LoVo (cell line): Measurements from ENCODE around the gene HS6ST2.
"Not testable (repeated sequence)": the region's sequence is repeated elsewhere in the genome, so short reads cannot be mapped to it uniquely, and the experiment has no call there.

Experiments
- DNase-seq: peaks from one replicate; pipeline ENCODE4 v3.0.0-alpha.2; 2016; ENCODE audit warnings: low spot score

HS6ST2 gene

DNA sequence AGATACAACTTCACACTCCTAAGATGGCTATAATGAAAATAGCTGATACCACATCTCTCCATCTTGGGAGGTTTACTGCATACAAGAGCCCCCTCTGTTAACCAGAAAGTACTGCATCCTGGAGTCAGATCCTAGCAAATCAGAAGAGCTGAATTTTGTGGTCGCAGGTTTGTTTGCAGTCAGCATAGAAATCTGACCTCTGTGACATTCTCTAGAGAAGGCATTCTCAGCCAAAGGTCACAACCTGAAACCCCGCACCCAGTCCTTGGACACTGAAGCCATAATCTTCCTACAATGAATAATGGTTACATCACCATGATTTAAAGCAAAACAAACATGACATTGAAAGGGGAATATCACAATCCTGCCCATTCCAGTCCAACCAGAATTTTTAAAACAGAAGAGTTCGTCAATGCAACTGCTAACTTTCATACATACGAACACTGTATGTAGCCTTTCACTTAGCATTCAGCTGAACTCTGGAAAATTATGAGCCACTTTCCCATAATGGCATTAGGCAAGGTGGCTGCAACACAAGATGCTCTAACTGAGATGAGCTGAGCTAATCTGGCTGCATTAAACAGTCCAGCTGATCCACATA, 17.6 kb downstream of the HS6ST2 start:
- DNase-seq = peak; percentile 22

DNA sequence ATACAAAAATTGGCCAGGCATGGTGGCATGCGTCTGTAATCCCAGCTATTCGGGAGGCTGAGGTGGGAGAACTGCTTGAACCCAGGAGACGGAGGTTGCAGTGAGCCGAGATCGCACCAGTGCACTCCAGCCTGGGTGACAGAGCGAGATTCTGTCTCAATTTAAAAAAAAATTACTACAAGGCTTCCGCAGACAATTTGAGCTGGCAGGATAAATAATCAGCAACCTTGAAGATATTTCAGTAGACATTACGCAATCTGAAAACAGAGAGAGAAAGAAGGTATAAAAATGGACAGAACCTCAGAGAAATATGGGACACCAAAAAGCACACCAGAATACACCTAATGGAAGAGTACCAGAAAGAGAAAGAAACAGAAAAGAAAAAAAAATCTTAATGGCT, 25.3 kb downstream of the HS6ST2 start:
- DNase-seq = no peak

DNA sequence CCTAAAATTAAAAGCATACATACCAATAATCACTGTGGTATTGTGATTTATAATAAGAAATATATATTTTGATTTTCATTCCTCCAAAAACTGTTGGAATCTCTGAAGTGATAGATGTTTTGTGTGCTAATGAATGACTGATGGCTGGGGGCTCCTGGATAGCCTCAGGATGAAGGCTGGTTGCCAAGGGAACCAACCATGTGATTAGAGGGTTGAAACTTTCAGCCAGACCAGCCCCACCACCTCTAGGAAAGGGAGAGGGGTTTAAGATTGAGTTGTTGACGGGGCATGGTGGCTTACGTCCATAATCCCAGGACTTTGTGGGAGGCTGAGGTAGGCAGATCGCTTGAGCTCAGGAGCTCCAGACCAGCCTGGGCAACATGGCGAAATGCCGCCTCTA, 34.0 kb downstream of the HS6ST2 start:
- no peak for DNase-seq

DNA sequence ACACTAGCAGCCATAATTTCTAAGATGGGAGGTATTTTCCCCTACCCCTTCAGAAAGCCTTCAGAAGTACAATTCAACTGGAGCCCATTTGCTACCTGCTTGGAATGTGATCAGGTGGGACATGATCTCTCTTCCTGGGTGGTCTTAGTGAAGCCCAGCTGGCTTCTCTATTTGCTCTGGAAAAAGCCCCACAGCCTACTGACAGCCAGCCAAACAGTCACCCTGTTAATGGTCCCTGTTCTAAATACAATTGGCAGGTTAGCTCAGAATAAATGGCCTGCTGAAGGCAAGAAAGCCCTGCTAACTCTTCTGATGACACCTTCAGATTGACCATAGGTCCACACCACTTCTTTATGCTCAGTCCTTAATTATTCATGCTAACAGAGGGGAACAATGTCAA, 39.9 kb downstream of the HS6ST2 start:
- no peak for DNase-seq

DNA sequence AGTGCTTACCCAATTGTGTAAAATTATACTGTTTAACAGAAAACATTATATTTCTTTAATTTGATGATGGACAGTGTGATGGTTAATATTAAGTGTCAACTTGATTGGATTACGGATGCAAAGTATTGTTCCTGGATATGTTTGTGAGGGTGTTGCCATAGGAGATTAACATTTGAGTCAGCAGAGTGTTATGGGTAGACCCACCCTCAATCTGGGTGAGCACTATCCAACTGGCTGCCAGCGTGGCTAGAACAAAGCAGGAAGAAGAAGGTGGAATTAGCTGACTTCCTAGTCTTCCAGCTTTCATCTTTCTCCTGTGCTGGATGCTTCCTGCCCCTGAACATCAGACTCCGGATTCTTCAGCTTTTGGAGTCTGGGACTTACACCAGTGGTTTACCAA, 42.1 kb downstream of the HS6ST2 start:
- DNase-seq = no peak

DNA sequence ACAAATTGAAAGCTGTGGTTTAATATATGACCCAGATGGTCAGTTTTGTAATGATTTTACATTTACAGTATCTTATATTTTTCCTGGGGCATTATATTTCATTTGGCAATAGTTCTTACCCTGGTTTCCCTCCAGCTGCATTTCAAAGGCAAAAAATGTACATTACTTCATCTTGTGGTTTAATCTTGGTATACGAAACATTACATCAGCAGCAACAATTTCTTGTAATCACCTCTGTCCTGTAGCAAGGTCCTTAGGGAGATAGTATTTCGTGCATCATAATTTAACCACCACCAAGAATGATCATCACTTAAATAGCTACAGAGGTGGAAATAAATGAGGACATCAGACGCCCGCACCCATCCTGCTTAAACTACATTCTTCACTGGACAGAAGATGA, 48.8 kb downstream of the HS6ST2 start:
- DNase-seq = no peak

DNA sequence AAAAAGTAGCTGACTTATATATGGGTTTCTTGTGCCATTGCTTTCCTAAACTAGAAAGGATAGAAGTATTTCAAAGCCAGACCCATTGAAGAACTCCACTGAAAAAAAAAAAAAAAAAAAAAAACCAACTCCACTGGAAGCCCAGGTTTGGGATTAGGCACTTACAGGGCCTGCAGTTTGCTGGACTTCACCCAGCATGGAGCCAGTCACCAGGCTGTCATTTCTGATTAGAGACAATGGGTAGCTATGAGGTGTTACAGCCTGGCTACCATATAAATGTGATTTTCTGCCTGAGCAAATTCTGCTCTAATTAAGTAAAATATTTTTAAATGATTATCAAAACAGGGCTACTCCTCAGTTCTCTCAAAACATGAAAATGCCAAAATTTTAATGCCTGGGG, 49.5 kb downstream of the HS6ST2 start:
- DNase-seq = no peak

DNA sequence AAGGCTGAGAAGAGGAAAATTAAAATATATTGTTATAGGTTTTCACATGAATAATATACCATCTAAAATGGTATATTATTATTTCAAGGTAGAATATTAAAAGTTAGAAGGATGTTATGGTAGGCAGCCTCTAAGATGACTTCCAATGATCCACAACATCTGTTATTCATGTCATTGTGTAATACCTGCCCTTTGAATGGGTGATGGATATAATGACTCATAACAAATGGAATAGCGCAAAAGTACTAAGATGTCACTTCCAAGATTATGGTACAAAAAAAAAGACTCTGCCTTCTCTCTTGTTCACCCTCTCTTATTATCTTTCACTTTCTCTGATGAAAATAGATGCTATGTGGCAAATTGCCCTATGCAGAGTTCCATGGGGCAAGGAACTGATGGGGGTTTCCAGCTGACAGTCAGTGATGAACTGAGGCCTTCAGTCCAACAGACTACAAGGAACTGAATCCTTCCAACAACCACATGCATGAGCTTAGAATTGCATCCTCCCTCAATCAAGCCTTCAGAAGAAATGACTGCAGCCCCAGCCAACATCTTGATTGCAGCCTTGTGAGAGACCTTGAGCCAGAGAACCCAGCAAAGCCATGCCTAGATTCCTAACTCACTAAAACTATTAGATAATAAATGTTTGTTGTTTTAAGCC, 57.7 kb downstream of the HS6ST2 start:
- DNase-seq = no peak

DNA sequence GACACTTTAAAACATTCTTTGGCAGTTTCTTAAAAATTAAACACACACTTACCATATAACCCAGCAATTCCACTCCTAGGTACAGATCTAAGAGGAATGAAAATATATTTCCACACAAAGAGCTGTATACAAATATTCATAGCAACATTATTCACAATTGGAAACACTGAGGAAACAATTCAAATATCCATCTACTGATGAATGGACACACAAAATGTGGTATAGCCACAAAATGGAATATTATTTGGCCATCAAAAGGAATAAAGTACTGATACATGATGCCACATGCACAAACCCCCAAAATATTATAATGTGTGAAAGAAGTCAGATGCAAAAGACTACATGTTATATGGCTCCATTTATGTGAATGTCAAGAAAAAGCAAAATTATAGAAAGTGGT, 70.9 kb downstream of the HS6ST2 start:
- no peak for DNase-seq

DNA sequence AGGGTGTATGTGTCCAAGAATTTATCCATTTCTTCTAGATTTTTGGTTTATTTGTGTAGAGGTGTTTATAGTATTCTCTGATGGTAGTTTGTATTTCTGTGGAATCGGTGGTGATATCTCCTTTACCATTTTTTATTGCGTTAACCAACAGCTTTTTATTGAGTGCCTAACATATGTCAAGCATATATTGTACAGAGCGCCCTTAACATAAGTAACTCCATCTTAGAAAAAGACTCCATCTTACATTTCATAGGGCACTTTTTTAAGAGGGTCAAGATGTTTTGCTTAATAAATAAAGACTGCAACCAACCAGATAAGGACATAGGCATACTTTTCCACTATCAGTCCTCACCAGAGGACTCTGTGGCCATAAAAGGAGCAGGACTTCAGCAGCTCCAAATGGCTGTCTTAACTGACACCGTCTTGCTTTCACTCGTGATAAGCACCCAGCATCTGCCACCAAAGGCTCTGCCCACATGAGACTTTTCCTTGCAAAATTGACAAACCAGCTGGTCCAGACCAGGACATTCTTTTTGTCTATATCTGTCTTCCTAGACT, 75.0 kb downstream of the HS6ST2 start:
- no peak for DNase-seq

DNA sequence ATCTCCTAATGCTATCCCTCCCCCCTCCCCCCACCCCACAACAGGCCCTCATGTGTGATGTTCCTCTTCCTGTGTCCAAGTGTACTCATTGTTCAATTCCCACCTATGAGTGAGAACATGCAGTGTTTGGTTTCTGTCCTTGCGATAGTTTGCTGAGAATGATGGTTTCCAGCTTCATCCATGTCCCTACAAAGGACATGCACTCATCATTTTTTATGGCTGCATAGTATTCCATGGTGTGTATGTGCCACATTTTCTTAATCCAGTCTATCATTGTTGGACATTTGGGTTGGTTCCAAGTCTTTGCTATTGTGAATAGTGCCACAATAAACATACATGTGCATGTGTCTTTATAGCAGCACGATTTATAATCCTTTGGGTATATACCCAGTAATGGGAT, 77.7 kb downstream of the HS6ST2 start:
- DNase-seq = not testable (repeated sequence)

DNA sequence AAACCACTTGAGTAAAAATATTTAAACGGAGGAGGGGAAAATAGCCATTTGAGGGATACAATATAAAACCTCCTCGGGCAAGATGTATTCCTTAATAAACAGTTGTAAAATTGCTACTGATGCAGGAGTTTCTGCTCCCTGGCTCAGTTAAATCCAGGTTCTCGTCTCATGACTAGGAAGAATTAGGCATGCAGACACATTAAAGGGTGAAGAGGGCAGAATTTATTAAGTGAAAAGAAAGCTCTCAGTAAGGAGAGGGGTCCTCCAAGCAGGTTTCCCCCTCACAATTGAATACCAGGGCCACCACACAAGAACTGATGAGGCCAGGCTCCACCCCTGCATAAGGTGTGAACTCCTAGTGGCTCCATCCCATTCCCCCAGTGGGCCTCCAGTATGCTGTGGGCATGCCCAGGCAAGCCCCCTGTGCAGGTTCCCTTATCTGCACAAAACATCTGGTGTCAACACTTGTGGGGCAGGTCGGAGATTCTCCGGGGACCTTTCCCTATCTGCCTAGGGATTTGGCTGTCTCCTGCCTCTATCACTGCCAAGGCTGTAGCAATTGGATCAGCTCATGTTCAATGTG, 80.4 kb downstream of the HS6ST2 start:
- peak; percentile 33 for DNase-seq

DNA sequence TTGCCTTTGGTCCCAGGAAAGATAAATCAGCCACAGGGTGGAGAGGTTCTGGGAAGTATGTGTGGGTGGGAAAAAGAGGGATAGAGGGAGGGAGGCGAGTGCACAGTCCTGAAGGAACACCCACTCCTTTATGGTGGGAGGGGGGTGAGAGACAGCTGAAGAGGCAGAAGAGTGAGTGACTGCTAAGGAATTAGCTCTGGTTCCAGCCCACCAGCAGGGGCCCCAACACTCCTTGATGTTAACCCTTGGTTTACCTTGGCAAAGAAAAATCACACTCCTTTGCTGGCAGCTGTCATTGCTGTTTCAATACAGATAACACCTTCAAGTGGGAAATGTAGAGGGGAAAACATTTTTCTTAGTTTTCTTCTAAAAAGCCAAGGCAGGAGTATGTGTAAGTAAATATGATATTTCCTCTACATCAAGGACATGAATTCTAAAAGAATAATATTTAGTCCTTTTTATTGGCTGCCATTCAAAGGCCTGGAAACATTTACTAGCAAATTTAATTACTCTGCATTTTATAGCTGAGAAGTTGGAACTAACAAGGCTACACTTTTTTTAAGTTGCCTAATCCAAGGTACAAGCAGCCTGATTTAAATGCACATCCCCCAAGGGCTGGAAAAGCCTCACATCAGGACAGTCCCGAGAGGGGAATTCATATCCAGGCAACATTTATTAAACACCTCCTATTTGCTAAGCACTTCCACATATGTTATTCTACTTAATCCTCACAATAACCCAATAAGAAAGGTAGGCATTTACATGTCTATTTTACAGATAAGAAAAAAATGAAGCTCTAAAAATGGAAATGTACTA, 81.7 kb downstream of the HS6ST2 start:
- DNase-seq = no peak

DNA sequence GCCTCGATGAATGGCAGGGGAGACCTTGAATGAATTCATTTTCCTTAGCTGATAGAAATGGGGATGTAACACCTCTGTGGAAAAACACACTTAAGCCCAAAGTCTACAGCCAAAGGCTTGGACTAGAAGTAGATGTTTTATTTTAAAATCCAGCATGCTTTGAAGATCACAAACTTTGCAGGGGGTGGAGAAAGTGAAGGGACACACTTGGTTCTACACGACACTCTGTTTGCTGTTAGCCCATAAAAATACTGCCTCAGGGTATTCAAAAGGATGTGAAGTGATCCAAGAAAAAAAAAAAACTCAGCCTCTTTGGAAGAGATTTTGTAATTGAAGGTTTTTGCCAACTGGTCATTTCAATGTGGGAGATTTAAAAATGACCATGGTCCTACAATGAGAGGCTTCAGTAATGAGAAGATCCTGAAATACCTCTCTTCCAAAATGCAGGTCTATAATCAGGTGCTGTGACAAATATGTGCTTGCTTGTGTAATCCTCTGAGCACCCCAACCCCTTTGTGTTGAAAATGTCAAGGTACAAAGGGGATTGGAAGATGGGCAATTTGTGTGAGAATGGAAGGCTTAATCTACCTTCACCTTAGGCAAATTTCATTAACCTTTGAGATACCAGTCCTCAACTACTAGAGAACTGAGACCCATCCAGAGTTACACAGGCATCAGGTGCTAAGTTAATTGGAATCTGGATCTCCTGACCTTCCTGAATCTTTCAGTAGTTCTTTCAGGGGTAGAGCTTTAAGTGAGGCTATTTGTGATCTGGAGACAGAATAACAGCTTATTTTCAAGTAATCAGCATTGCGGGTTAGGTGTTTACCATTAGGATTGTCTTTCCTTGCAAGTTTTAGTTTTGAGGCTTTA, 82.5 kb downstream of the HS6ST2 start:
- no peak for DNase-seq

DNA sequence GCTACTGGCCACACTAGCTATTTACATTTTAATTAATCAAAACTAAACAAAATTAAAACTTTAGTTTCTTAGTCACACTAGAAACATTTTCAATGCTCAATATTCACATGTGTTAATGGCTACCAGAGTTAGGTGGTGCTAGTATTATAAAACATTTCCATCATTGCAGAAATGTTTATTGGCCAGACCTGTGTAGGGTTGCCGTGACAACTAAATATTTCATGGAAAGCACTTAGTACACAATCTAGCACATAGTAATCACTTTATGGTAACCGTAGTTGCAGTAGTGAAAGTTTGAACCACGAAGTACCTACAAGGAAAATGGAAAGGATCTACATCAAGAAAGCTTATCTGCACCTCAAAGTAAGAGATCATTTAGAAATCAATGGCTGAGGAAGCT, 95.9 kb downstream of the HS6ST2 start:
- no peak for DNase-seq

DNA sequence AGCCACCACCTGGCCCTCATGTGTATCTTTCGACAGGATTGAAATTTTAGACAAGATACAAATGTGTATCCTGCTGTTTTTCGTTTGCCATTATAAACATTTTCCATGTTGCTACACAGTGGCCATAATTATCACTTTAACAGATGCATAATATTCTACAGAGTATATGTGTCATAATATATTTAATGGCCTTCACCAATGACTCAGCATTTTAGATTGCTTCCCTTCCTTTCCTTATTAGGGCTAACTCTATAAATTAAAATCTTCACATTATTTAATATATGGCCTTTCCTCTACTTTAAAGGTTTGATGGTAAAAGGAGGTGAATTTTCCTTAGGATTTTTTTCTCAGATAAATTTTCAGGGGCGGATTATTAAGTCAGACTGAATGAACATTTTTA, 97.4 kb downstream of the HS6ST2 start:
- no peak for DNase-seq

DNA sequence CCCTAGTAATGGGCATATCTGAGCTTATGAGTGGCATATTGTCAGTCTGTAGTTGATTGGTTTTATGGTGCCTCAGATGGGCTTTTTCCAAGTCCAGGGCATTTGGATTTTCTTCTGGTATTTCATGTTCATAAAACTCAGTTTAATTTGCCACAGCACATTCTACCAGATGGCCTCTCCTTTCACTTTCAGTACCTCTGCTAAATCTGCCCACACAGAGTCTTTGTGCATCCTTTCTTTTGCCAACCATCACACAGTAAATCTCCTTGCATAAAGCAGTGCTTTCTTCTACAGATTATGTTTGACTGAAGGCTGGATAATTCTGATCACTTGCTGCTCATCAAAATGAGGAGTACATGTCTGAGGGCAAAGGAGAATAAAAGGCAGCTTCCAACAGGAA, 98.2 kb downstream of the HS6ST2 start:
- DNase-seq = no peak

DNA sequence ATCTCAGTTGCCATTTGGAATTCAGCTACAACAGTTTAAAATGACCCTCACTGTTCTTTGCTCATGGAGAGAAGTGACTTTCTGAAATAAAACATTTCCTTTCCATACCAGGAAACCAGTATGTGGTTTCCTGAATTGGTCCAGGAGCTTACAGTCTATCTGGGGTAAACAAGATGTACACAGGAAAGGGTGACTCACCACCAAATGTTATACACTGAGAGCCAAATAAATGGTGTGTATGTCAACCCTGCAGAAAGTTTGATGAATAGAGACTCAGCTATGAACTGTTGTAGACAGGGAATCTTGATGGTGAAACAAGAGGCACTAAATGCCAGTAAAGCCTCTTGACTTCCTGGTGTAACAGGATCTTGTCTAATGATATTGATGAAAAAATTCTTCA, 100.4 kb downstream of the HS6ST2 start:
- no peak for DNase-seq

DNA sequence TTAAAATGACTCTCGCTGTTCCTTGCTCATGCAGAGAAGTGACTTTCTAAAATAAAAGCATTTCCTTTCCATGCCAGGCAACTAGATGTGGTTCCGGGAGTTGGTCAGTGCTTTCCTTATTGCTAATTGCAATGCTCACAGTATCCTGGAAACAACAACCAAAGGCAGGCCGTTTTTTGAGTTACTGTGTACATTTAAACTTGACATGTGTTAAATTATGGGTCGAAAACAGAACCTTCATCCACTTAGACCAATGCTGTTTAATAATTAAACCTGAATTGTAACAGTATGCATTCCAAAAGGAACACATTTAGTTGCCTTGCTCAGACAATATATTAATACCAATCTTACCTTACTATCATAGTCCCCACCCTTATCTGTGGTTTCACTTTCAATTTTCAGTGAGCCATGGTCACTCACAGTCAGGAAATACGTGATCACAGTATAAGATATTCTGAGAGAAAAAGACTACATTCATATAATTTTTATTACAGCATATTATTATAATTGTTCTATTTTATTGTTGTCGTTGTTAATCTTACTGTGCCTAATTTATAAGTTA, 102.6 kb downstream of the HS6ST2 start:
- DNase-seq = no peak

DNA sequence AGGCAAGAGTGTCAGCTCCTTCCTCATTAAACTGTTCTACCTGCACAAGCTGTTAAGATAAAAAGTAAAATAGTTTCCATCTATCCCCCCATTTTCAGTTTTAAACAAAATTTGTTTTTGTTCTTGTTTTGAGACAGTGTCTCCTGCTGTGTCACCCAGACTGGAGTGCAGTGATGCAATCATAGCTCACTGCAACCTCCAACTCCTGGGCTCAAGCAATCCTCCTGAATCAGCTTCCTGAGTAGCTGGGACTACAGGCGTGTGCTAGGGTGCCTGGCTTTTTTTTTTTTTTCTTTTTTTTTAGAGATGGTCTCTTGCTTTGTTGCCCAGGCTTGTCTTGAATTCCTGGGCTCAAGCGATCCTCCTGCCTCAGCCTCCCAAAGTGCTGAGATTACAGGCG, 105.4 kb downstream of the HS6ST2 start:
- DNase-seq = no peak

DNA sequence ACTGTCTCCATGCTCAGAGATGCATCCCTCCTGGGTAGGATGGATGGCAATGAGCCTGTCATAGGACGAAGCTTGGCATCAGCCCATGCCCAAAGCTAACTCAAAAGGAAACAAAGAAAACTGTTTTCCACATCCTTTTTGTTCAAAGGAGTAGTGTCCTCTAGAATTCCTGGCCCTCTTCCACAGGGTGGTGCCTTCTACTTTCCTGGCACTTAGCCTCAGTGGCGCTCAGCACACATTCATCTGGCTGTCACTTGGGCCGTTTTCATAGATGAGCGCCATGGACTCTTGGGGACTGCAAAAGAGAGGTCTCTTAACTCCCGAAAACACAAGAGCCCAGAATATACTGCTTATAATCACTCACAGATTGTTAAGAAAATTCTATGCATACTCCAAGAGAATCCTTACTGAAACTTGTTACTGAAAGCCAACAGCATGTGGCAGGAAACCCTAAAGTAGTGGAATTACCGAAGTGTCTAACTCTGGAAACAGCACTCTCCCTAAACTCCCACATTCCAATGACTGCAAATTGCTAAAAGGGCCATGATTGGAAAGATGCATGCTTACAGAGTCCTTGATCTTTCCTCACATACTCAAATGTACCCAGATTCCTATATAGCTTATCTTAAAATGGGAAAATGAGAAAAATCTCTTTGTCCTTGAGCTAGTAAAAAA, 110.0 kb downstream of the HS6ST2 start:
- no peak for DNase-seq
